Measurements from ENCODE around the gene TRERF1. TPM values are rescaled to one million over a fixed set of nuclear protein-coding genes. Genes with fewer than 3 reads are reported as not detected.

The TRERF1 gene
- total and polyA plus RNA-seq, 2 of the 4 experiments (the other 2 are of a cell fraction) = 6.3 to 9.9 TPM

DNA sequence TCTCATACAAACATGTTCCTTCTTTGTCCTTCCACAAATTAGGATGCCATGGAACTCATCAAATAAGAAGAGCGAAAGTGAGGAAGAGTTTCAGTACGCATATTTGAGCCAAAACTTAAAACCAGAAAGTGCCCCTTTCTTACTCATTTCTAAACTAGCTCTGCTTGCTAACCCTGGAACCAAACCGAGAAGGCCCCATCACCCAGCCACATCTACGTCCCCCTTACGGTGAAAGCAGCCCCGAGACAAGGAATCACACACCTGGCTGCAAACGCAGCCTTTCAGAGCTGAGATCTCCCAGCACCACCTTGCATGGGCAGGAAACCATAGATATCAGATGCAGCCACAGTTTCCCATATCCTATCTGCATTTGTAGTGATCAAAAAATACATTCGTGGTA, 28.5 kb downstream of the TRERF1 start:
- Histone ChIP-seq H3K4ac (ENCODE audit: low read depth, low read length) (no peak overlapping the region), H2BK5ac (ENCODE audit: low read depth, low read length, poor library complexity, severe bottlenecking) (no peak overlapping the region), H3K27ac (ENCODE audit: insufficient read depth, low read length) (no peak overlapping the region), H3K4me1 (ENCODE audit: control insufficient read depth, insufficient read depth, low read length) (peaks cover 2% of the 10 kb centered on the region; the same call in 1 of the 2 replicates), H2AK5ac (ENCODE audit: low read depth, low read length) (no peak overlapping the region), H3K9me1 (ENCODE audit: insufficient read depth, low read length) (peaks cover 17% of the 10 kb centered on the region), H3K79me1 (ENCODE audit: low read depth in 1 of 2, low read length in 2 of 2) (peaks cover 54 to 89% of the 10 kb centered on the region in 2 experiments), H2BK20ac (ENCODE audit: low read depth, low read length) (no peak overlapping the region), H4K91ac (ENCODE audit: insufficient read depth, low read depth, low read length) (no peak overlapping the region), H2AK9ac (replicated peaks; ENCODE audit: low read depth, low read length, poor library complexity) (no peak overlapping the region), H3K14ac (replicated peaks; ENCODE audit: low read depth, low read length) (no peak overlapping the region), H3K9me3 (ENCODE audit: control insufficient read depth, insufficient read depth, low read length) (no peaks in the 10 kb centered on the region), H2BK120ac (ENCODE audit: low read depth, low read length) (no peak overlapping the region), H3K23ac (ENCODE audit: low read depth, low read length) (no peak overlapping the region), H3K4me3 (ENCODE audit: insufficient read depth, low read depth, low read length) (no peak overlapping the region), H2BK15ac (ENCODE audit: low read depth, low read length) (no peak overlapping the region), H3K27me3 (ENCODE audit: control insufficient read depth, insufficient read depth, low read length) (no peaks in the 10 kb centered on the region), H3K56ac (ENCODE audit: extremely low read depth, insufficient read depth, low read length) (no peak overlapping the region), H4K5ac (ENCODE audit: low read depth, low read length) (no peak overlapping the region), H2AFZ (replicated peaks; ENCODE audit: low read length, poor library complexity) (no peak overlapping the region), H3K9ac (ENCODE audit: low read depth, low read length) (no peak overlapping the region), H4K20me1 (ENCODE audit: insufficient read depth, low read length) (peaks cover 40% of the 10 kb centered on the region), H4K8ac (ENCODE audit: low read depth in 2 of 2, low read length in 2 of 2) (no peak overlapping the region), H3K36me3 (ENCODE audit: control insufficient read depth, insufficient read depth, low read length) (no peaks in the 10 kb centered on the region; the same call in 1 of the 2 replicates), H3K18ac (ENCODE audit: low read depth, low read length) (no peak overlapping the region), H3K4me2 (ENCODE audit: low read depth, low read length) (no peak overlapping the region)
- BruUV-seq (replicated peaks) = no TSS peak
- dilution Hi-C loops (cut with HindIII; ENCODE audit: low sequenced_read_pairs, unreplicated experiment) = no loop called here
- in situ Hi-C loops (cut with MboI; ENCODE audit: low sequenced_read_pairs) = no loop called here
- CTCF ChIA-PET = no interaction called here
- TF ChIP-seq POLR2A (IDR thresholded peaks at IDR 0.05; ENCODE audit: low read depth, low read length) (no peak), BHLHE40 (IDR thresholded peaks at IDR 0.05; ENCODE audit: low read depth, low read length) (no peak), RFX5 (IDR thresholded peaks at IDR 0.05; ENCODE audit: low read depth, low read length) (no peak), NFE2L2 (IDR thresholded peaks at IDR 0.05; ENCODE audit: low read depth, low read length) (no peak), RAD21 (IDR thresholded peaks at IDR 0.05; ENCODE audit: low read length) (no peak), RCOR1 (IDR thresholded peaks at IDR 0.05; ENCODE audit: insufficient replicate concordance, low read length) (no peak), SMC3 (IDR thresholded peaks at IDR 0.05; ENCODE audit: low read depth, low read length) (no peak)
- TF ChIP-seq, protein P1, sequence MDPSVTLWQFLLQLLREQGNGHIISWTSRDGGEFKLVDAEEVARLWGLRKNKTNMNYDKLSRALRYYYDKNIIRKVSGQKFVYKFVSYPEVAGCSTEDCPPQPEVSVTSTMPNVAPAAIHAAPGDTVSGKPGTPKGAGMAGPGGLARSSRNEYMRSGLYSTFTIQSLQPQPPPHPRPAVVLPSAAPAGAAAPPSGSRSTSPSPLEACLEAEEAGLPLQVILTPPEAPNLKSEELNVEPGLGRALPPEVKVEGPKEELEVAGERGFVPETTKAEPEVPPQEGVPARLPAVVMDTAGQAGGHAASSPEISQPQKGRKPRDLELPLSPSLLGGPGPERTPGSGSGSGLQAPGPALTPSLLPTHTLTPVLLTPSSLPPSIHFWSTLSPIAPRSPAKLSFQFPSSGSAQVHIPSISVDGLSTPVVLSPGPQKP (IDR thresholded peaks at IDR 0.05; ENCODE audit: borderline replicate concordance, low read depth, low read length) = no peak
- TF ChIP-seq, protein P2, sequence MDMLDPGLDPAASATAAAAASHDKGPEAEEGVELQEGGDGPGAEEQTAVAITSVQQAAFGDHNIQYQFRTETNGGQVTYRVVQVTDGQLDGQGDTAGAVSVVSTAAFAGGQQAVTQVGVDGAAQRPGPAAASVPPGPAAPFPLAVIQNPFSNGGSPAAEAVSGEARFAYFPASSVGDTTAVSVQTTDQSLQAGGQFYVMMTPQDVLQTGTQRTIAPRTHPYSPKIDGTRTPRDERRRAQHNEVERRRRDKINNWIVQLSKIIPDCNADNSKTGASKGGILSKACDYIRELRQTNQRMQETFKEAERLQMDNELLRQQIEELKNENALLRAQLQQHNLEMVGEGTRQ (IDR thresholded peaks at IDR 0.05; ENCODE audit: low read depth, low read length) = no peak
- ATAC-seq (ENCODE audit: low read depth) (no peak), DNase-seq (no peak)
- POLR2A ChIA-PET (ENCODE audit: unreplicated experiment) = no interaction called here
- 94% methylated on average over 3 of the region's 8 CpGs; no CpG with 5 or more reads in 1 of the 2 experiments for WGBS, 2 experiments (ENCODE audit: extremely low coverage in 2 of 2, insufficient read length in 1 of 2)
- intact Hi-C loops (cut with micrococcal nuclease) = no loop called here

All from IMR-90 (cell line).